ENCODE results near the gene LPP.
"Not testable (repeated sequence)": the region's sequence is repeated elsewhere in the genome, so short reads cannot be mapped to it uniquely, and the experiment has no call there.

Gene LPP

DNA sequence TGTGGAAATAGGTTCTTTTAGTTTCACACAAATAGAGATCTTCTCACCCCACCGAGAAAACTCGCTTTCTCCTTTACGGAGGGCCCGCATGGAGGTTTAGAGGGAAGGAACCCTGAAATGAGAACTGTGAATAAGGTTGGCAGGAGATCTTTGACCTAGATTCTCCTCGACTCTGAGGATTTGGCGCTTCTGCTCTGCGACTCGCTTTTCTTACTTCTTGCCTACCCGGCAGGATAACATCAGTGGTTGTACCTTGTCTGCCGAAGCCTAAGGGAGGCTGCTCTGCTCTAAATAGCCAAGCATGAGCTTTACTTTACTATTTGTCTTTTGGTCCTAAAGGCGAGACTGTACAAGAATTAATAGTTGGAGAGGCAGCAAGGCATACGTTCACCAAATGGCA is 544.5 kb downstream of the LPP start:
- no peak for DNase-seq

DNA sequence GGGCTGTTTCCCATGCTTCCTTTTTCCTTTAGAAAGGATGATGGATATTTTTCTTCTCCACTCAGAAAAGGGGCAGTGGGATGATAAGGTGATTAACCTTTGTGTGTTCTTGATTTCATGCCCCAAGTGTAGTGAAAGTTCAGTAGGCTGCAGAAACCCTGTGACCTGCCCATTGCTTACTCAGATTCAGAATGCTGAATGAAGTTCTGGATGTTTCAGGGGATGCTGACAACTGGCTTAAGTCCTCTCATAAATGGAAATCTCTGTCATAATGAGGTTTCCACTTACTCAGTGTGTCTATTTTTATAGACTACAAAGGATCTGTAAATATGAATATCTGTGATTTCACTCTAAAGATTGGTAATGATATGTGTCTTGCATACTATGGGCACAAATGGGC is 546.5 kb downstream of the LPP start:
- DNase-seq: peak; percentile 54

DNA sequence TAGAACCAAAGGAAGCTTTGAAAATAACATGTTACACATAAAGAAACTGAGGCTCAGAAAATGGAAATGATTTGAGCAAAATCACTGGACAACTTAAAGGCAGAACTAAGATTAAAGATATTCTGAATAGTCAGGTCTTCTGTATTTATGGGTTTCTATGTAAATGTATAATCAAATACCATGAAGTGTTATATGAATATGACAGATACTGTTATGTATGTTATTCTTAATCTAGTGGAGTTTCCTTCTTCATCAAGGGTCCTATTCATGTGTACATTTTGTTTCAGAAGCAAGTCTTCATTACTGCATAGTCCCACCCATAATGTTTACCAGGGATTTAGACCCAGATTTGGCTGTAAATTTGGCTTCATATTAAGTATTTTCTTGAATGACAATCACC is 547.0 kb downstream of the LPP start:
- DNase-seq: no peak

DNA sequence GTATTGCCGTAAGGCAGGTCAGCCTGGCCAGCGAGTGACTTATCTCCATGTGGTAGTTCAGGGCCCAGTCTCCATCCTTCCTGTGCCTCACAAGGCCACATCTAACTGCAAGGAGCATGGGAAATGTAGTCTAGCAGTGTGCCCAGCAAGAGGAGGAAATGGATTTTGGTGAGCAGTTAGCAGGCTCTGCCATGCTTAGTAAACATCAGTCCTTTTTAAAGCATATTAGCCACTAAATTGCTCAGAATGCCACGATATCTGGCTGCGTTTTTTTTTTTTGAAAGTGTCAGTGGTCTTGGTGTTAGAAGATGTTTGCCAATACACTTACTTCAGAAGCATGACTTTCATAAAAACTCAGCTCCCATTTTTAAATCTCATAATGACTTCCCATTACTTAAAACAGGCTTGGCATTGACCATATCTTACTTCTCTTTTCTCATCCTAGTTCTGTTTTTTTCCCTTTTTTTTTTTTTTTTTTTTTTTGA is 547.6 kb downstream of the LPP start:
- no peak for DNase-seq

DNA sequence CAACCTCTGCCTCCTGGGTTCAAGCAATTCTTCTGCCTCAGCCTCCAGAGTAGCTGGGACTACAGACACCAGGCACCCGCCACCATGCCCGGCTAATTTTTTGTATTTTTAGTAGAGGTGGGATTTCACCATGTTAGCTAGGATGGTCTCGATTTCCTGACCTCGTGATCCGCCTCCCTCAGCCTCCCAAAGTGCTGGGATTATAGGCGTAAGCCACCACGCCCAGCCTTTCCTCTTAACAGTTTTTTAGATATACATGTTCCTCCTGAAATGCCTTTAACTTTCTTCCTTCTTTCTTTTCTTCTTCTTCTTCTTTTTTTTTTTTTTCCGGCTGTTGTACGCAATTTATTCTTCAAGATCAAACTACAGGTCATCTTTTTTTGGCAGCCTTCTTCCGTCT is 548.1 kb downstream of the LPP start:
- not testable (repeated sequence) for DNase-seq

DNA sequence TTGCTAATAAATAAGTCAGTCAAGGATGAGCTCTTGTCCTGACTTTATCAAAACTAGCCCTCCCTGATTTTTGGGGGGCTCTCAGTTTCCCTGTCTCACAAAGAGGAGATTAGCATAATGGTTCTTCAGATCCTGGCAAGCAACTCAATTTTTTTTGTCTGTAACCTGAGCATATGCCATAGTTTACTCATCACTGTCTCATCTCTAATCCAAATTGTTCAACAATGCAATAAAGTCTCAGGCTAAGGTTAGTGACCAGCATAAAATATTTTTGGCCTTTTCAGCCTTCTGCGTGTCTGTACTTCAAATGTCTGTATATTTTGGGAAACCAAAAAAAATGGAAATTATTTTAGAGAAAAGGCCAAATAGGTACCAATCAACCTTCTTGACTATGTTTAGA is 552.2 kb downstream of the LPP start:
- no peak for DNase-seq

DNA sequence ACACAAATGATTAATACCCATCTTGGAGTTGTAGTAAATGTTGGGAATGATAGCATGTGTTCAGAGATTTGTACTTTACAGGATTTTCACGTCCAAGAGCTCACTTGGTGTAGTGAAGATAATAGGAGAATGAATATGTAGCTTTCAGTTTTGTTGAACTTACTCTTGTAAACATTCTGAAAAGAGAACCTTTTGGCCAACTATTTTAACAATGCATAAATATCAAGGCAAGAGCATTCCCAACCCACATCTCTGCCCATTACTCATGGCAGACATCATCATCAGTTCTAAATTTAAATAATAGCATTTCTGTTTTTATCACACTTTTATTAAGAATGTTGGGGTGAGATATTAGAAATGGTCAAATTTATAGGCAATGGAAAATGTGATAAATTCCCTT is 552.6 kb downstream of the LPP start:
- DNase-seq: no peak

DNA sequence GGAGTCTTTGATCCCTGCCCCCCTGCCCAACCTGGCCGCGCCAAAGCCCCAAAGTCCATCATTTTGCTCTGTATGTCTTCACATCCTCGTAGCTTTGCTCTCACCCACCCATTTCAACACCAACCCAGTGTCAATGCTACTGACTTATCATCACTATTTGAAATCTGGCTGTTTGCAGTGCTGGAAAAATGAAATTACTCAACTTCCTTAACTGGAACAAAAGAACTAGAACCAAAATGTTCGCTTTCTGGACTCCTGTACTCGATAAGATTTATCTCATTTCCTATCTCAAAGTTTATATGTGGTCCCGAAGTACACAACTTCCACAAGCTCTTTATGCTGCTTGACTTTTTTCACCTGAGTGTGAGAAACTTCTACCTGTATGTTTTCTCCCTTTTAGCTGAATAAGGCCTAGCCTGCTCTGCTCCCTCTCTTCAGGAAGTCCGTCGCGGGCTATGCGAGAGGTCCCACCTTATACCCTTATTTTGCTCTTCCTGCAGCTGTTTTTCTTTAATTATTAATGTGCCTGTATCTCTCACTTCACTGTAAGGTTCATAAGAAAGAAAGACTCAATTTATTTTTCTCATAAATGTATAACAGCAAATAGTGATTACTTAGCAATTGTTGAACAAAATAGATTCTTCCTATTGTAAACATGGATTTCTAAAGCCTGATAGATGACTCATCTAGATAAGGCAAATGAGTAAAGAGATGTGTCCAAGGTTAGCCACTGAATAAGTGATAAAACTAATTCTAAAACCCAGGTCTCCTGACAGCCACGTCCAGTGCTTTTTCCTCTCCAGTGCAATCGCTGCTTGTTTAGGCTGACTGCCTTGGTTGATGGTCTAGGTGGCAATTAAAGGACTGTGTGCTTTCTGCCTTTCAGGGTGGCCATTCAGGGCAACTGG is 553.7 kb downstream of the LPP start:
- DNase-seq: no peak

DNA sequence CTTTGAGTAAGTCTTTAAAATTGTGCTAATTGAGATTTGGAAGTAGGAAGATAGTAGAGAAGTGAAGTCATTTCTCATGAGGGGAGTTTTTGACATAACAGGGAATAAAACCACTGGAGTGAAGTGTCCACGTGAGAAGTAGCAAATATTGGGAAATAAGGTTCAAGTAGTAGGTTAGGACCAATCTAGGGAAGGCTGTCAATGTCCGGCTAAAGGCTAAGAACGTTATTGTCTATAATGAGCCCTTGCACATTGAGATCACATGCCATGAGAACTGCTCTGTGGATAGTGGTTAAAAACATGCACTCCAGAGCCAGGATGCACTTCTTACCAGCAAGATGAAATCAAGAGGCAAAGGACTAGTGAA is 557.9 kb downstream of the LPP start:
- no peak for DNase-seq

DNA sequence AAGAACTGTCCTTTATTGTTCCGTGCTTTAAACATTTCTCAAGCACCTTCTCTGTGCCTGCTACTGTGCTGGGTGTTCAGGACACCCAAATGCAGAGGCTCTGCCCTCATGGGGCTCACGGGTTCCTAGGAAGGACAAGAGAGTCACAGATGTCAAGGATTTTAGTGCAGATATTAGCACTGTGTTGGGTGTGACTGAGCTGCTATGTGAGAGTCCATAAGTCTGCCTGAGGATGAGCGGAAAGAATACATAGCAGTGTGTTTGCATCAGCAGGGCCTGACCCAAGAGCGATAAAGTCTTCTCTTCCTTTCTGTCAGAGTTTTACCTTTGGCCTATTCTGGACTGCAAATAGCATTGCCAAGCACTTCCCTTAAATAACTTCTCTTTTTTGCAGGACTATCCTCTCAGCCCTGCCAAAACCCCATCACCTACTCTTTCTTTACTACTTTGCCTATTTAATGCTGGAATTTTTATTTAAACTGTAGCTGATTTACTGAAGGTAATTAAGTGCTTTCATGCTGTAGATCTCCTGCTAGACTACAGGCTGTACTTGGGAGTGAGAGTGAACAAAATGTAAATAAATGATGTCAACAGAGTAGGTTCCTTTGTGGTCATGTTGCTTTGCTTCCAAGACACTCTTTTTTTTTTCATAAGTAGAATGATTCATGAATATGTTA is 558.4 kb downstream of the LPP start:
- DNase-seq: no peak

DNA sequence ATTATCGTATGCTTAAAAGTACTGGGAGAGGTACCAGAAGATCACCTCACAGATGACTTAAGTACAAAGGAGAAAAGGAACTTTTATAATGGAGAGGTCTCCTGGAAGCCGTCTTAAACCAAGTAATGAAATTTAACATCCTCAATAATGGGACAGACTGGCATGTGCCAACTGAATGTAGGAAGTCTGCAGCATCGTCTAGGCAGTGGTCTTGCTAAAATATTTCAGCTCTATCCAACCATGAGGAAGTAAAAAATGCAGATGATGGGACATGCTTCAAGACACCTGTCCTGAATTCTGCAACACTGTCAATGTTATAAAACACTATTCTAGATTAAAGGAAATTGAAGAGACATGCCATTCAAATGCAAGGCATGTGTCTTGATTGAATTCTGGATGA is 559.0 kb downstream of the LPP start:
- DNase-seq: no peak

DNA sequence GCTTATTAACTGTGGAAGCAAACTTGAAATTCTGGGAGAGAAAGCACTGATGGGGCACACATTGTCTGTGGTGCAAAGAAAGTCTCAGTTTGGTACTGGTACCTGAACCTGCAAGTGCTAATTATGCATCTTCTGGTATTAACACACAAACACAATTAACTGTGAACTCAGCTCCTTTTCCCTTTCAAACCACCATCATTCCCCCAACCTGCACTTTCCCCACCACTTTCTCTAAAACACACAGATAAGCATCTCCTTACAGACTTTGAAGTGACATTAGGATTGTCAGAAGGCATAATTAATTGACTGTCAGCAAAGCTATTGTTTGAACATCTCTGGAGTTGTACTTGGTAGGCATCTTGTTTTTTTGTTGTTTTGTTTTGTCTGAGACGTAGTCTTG is 565.6 kb downstream of the LPP start:
- no peak for DNase-seq

DNA sequence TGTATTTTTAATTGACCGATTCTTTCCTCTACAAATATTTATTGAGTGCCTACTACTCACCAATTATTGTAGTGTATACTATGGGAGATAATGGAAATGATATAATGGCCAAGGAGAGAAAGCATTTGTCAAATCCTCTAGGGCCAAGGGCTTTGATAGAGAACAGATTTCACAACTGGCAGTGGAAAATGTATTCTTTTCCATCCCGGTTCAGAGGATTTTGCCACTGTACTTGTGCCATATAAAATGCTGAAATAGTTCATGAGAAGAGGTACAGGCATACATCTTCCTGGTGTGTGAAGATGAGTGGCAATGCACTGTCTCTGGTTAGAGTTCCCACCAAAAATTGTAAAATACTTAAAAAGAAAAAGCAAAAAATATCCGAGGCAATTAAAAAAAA is 566.3 kb downstream of the LPP start:
- DNase-seq: no peak

DNA sequence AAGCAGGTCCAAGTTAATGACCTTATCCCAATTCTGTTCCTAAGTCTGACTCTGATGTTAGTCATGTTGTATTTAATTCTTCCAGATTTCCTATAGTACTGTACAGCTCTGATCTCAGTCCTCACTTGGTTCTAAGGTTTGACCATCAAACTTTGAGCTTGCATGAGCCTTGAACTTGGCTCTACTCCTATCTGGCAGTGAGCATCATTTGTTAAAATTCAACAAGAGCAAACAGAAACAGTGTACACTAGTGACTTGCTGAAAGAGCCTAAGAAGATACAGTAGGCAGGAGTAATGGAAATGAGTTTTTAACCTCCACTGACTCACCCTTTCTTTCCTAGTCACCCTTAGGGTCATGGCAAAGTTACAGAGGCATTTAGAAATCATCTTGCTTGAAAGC is 566.7 kb downstream of the LPP start:
- DNase-seq: no peak

DNA sequence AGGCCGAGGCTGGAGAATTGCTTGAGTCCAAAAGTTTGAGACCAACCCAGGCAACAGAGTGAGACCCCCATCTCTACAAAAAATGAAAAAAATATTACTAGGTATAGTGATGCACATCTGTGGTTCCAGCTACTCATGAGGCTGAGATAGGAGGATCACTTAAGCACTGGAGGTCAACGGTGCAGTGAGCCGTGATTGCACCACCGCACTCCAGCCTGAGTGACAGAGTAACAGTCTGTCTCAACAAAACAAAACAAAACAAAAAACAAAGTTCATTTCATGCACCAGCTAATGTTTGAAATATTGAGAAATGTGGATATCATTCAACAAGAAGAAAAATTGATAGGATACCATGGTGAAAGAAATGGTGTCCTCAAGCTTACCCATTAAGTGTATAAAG is 567.4 kb downstream of the LPP start:
- DNase-seq: no peak

DNA sequence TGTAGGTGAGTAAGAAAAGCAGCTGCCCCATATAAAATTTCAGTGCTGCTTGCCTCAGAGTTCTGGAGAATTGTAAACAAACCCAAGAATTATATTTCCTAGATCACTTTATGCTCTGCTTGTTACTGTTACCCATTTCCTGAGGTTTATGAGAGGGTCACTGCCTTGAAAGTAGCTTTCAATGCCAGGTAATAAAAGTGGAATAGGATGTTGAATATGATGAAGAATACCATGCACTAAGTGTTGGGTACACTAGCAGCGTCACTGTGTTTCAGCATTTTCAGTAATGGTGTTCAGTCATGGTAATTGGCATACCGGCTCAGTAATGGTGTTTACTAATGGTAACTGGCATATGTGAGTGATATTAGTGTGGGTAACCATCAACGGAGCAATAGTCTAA is 568.0 kb downstream of the LPP start:
- no peak for DNase-seq

DNA sequence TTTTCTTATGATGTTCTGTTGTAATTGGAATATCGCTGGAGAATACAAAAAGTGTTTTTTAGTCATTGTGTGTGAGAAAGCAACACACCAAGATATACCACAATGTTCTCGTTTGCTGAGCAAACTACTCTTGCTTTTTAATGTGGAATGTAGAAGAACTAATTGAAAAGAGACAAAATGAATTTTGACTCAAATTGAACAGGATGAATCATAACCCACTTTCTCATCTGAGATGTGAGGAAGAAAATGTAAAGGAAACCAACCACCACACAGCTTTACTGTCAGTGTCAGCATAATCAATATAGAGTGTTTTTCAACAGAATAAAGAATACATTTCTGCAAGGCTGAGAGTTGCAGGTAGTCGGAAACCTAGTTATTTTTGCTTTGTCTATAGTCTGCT is 569.0 kb downstream of the LPP start:
- no peak for DNase-seq

DNA sequence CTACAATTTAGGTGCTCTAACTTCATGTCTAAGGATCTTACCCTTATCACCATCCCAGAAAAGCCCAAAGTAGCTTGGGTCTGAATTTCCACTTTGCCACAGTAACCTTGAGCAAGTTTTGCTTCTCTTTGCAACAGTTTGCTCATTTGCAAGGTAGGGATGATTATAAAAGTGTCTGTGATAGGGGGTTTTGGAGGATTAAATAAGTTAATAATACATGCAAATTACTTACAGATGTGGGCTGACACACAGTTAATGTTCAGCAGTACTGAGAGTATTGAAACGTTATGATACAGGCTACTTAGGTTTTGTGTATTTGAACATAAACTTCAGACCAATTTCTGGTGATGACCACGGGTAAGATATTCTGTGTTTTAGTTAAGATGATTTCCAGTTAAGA is 573.1 kb downstream of the LPP start:
- DNase-seq: no peak

DNA sequence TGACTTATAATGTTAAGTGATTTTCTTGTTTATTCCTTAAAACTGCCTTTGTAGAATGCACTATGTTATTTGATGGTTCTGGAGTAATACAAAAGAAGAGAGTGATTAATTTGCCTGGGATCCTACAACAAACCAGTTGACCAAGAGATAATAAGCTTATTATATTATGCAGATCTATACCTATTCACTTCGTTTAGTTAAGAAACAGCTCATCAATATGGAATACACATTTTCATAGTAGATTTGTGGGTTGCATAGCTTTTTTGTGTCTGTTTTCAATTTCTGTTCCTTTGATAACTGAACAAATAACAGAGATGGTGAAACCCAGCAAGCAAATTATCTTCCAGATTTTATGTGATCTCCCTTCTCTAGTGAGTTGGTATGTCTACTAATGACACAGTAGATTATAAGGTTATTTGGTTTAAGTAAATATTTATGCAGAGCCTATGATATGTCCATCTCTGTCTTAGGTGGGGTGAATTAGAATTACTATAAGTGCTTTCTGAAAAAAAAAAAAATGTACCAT is 574.5 kb downstream of the LPP start:
- no peak for DNase-seq

DNA sequence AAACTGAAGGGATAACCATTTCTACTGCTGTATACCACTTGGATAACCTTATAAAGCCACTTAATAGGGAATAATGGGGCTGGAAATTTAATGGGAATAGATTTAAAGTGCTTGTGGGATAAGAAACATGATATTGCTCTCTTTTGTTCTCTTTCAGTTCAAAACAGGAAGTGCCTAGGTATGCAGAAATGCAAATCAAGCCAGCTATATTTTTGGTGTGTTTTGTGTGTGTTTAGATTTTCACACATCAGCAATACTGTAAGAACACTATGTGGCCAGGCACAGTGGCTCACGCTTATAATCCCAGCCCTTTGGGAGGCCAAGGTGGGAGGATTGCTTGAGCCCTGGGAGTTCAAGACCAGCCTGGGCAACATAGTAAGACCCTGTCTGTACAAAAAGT is 575.5 kb downstream of the LPP start:
- no peak for DNase-seq

DNA sequence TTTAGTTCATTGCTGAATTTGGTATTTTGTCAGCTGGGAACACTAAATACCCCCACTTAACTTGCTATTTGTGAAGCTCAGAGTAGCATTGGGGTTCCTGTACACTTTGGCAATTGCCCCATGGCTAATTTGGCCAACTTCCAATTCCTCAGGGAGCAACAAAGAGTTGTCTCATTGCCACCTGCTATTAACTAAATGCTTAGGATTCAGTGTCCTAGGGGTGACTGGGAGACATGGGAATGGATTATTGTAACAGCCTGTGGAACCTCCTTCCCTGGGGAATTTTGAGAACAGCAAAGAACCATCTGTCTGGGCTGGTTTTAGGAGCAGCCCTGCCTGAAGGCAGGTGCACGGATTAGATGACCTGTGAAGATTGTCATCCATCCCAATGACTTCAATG is 580.4 kb downstream of the LPP start:
- DNase-seq: no peak

DNA sequence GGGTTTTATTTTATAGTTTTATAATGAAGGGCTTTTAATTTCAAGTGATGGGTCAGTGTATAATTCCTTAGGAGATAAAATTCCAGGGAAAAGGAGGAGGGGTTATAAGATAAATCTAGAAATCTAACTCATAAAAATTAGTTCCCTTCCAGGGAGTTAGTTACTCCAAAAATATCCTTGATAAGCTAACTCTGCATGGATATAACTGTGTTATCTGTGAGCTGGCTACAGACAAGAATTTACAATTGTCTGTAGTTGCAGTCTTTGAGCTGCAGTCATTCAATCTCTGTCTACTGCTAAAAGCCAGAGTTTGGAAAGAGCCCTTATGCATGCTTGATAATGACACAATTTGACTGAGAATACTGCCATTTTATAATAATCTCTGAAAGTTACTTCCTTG is 585.6 kb downstream of the LPP start:
- DNase-seq: no peak

DNA sequence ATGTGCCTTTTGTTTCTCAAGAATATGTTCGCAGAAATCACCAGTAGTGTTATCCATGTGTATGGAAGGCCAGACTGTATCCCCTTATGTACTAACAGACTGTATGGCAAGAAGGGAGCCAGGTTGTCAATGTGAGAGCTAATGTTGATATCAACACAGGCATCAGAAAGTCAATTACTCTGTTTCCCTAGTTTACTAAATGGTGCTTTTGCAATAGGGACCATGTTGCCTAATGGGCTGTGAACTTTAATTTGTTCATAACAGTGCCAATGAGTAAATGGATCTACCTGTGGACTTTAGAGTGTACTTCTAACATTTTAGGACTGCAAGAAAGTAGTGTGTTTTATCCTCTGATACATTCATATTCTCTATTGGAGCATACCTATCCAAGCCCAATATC is 586.1 kb downstream of the LPP start:
- no peak for DNase-seq
